BJ (cell line): ENCODE measurements around the gene CLRN3. TPM values are rescaled to one million over a fixed set of nuclear protein-coding genes. Genes with fewer than 3 reads are reported as not detected.

Source experiments
- CTCF ChIA-PET: fragments of 350-600 bp; formaldehyde crosslinking; extraction: SDS; loops from one replicate; lab custom pipeline; 2021; ENCODE audit warnings: antibody characterized with exemption, inconsistent platforms; lab: Yijun Ruan, JAX
- POLR2A ChIA-PET: fragments of 300-600 bp; sonication (Branson Sonifier 250); formaldehyde crosslinking; extraction: SDS; loops from one replicate; lab custom pipeline; 2021; ENCODE audit warnings: antibody characterized with exemption; lab: Charles Lee
- DNase-seq: peaks from one replicate; pipeline ENCODE4 v3.0.0-alpha.2; 2011; ENCODE audit warnings: low read depth
- H3K27me3 ChIP-seq: 2 replicates; pipeline ENCODE4 v1.6.0; 2011; ENCODE audit warnings: low read length; ENCODE audit not compliant: control insufficient read depth, insufficient read depth
- H3K36me3 ChIP-seq: 2 replicates; pipeline ENCODE4 v1.5.1; 2011; ENCODE audit warnings: low read length; ENCODE audit not compliant: control insufficient read depth, insufficient read depth
- H3K4me3 ChIP-seq: 2 replicates; pipeline ENCODE4 v1.5.1; 2011; ENCODE audit warnings: low read depth, mild to moderate bottlenecking, control low read depth, low read length
- CTCF ChIP-seq: IDR thresholded peaks from 2 replicates; pipeline ENCODE4 v1.5.1; 2011; ENCODE audit warnings: low read depth, mild to moderate bottlenecking, control low read depth, inconsistent platforms, low read length, moderate library complexity; ENCODE audit not compliant: insufficient read depth
- polyA plus RNA-seq: library from polyadenylated mRNA; depleted of rRNA; stranded (reverse); fragments of >200 nt; gene quantifications from 2 replicates; pipeline ENCODE4 v1.2.3, GENCODE V29; 2011

Gene CLRN3
- polyA plus RNA-seq, 1 experiment, result not detected

- no peak for DNase-seq
- no peak for TF ChIP-seq CTCF
- H3K27me3 ChIP-seq, result no peaks in the 10 kb centered on the region
- CTCF ChIA-PET, result no interaction called here
- POLR2A ChIA-PET, result no interaction called here
- H3K36me3 ChIP-seq, result no peaks in the 10 kb centered on the region
- H3K4me3 ChIP-seq, result no peak overlapping the region
These were observed 41.8 kb downstream of the CLRN3 start for GRCh38 chr10:127850944-127851343.

DNA sequence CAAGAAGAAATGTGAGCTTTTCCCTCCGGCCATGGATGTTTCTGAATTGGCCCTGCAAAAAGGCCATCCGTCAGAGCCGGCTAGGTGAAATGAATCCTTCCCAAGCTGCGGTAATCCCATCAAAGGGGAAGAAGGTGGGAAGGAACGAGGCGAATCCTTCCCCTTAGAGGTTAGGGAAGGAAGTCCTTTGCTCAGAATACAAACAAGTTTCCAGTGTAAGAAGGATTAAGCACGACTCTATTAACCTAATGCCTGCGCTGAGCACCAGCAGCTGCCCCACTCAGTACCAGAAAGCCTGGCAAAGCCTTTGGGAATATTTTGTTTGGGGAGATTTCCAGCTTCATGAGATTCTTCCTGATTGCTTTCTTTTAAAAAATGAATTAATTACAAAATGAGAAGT lies 42.8 kb downstream of the CLRN3 start:
- Histone ChIP-seq H3K36me3 (no peaks in the 10 kb centered on the region), H3K27me3 (no peaks in the 10 kb centered on the region), H3K4me3 (no peak overlapping the region)
- CTCF ChIA-PET, result no interaction called here
- DNase-seq, result no peak
- no peak for TF ChIP-seq CTCF
- POLR2A ChIA-PET, result no interaction called here

DNA sequence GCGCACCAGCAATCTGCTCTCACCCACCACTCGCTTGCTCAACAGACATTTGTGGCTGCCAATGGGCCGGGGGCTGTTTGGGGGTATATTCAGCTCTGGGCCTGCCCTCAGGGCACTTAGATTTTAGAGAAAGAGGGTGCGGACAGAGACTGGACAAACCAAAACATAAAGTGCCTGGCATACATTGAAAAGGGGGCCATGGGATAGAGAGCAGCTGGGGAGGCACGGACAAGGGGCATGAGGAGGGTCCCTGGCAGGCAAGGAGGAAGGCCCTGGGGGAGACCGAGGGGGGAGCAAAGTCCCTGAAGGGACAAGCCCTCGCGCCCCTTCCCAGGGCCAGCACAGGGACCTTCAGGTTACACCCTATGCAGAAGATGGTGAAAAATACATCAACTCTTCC lies 43.5 kb downstream of the CLRN3 start:
- TF ChIP-seq CTCF, result no peak
- POLR2A ChIA-PET, result no interaction called here

DNA sequence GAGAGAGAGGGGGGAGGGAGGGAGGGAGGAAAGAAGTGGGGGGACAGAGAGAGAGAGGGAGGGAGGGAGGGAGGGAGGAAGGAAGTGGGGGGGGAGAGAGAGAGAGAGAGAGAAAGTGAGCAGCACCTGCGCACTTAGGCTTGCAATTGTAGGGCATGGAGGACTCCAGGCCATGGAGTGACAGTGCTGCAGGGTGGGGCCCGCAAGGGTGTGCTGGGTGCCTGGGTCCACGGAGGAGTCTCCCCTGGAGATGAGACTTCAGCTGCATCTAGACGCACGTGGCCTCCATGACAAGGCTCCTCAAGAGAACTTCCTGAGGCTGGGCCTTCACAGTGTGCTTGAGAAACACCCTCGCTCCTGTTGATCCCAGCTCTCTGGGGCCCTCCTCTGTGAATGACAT lies 44.5 kb downstream of the CLRN3 start:
- Histone ChIP-seq H3K36me3 (no peaks in the 10 kb centered on the region), H3K4me3 (no peak overlapping the region), H3K27me3 (no peaks in the 10 kb centered on the region)
- CTCF ChIA-PET, result no interaction called here
- no peak for TF ChIP-seq CTCF
- DNase-seq, result no peak
- POLR2A ChIA-PET, result no interaction called here

More for the DNA sequence above, 43.5 kb downstream of the CLRN3 start:
- CTCF ChIA-PET, result no interaction called here
- no peak overlapping the region for H3K4me3 ChIP-seq
- DNase-seq, result no peak
- H3K27me3 ChIP-seq, result no peaks in the 10 kb centered on the region
- H3K36me3 ChIP-seq, result no peaks in the 10 kb centered on the region

DNA sequence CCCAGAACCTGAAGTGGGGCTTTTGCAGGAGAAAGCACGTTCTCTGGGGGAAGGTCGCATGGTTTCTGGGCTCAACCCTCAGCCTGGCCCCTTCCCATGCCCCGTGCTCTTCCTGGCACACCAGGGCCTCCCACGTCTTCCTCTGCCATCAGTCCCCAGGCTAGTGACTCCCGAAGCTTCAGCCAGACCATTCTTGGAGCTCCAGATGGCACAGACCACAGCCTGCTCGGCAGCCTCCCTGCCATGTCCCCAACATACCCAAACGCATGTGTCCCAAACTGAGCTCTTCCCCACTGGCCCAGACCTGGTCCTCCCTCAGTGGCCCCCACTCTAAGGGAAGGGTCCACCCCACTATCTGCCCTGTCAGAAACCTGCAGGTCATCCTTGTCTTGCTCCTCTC lies 47.0 kb downstream of the CLRN3 start:
- H3K36me3 ChIP-seq, result no peaks in the 10 kb centered on the region
- ChIA-PET POLR2A (no interaction called here), CTCF (interaction anchor here (1.1 kb wide), 1 partner anchor 9 kb away, joined by 3 read pairs; no protein-coding TSS in a partner anchor)
- DNase-seq, result no peak
- TF ChIP-seq CTCF, result no peak
- no peaks in the 10 kb centered on the region for H3K27me3 ChIP-seq
- H3K4me3 ChIP-seq, result no peak overlapping the region
